HepG2 (cell line): ENCODE data around the gene UBAP1L. TPM values are rescaled to one million over a fixed set of nuclear protein-coding genes. Genes with fewer than 3 reads are reported as not detected.

Source experiments
- ATAC-seq: fragments of 200-7000 bp; cut with Tn5 transposase; 3 replicates; pipeline ENCODE4 v1.9.1; 2020; ENCODE audit warnings: mild to moderate bottlenecking, moderate library complexity
- BruUV-seq: library from RNA; stranded (reverse); fragments of 400-500 nt; replicated peaks from 2 replicates; lab custom pipeline; 2021; lab: Mats Ljungman, UMichigan
- CTCF ChIA-PET: fragments of 300-600 bp; formaldehyde crosslinking; extraction: SDS; loops from one replicate; lab custom pipeline; 2021; ENCODE audit warnings: low total read pairs, inconsistent platforms, low intra/inter-chr PET ratio; lab: Yijun Ruan, JAX
- POLR2A ChIA-PET: fragments of 350-600 bp; sonication (Branson Sonifier 250); formaldehyde crosslinking; loops from one replicate; lab custom pipeline; 2020; ENCODE audit warnings: antibody characterized with exemption, inconsistent platforms; lab: Yijun Ruan, JAX
- DNase-seq: peaks from one replicate; pipeline ENCODE4 v3.0.0-alpha.2; 2015; ENCODE audit warnings: low spot score
- FAIRE-seq: peaks from 3 replicates; lab custom pipeline; 2011; peaks lifted over from hg19 to GRCh38; lab: Jason Lieb, UNC
- H2AFZ ChIP-seq: one replicate; pipeline ENCODE4 v1.6.1; 2011; ENCODE audit warnings: low read length, inconsistent platforms
- H3K27ac ChIP-seq: fragments of 300-600 bp; 3 replicates; pipeline ENCODE4 v1.8.0; 2011; ENCODE audit warnings: mixed run types, mild to moderate bottlenecking, mixed read lengths, low read length, inconsistent platforms; ENCODE audit not compliant: insufficient read depth; ENCODE audit errors: extremely low read length
- H3K27me3 ChIP-seq, 2 experiments: fragments of 200-600 bp in 1 of 2; 2 replicates in 1 of 2; 3 replicates in 1 of 2; pipeline versions ENCODE4 v1.6.0 to v1.8.0; 2011; ENCODE audit warnings: low read length in 2 of 2, mild to moderate bottlenecking in 2 of 2, moderate library complexity in 2 of 2, inconsistent platforms in 1 of 2; ENCODE audit not compliant: insufficient read depth in 2 of 2, control insufficient read depth in 1 of 2
- H3K36me3 ChIP-seq, 2 experiments: fragments of 200-600 bp in 1 of 2; replicated peaks in 1 of 2; 2 replicates in 1 of 2; 3 replicates in 1 of 2; pipeline versions ENCODE4 v1.5.1 to v1.8.0; 2011; ENCODE audit warnings: low read length in 2 of 2, inconsistent platforms in 1 of 2; ENCODE audit not compliant: insufficient read depth in 2 of 2, control insufficient read depth in 1 of 2
- H3K4me1 ChIP-seq: 2 replicates; pipeline ENCODE4 v1.5.1; 2012; ENCODE audit warnings: low read length, inconsistent platforms; ENCODE audit not compliant: insufficient read depth
- H3K4me2 ChIP-seq: 2 replicates; pipeline ENCODE4 v1.6.0; 2011; ENCODE audit warnings: low read depth, low read length, inconsistent platforms
- H3K4me3 ChIP-seq, 3 experiments: fragments of 200-600 bp in 1 of 3; sonication (generic), shearing (Covaris generic) in 1 of 3; replicated peaks in 1 of 3; 2 replicates each; pipeline ENCODE4 v1.5.1; 2011 to 2016; ENCODE audit warnings: low read length in 3 of 3, inconsistent platforms in 2 of 3, low read depth in 2 of 3, mild to moderate bottlenecking in 2 of 3, control low read depth in 1 of 3, mixed read lengths in 1 of 3; ENCODE audit not compliant: insufficient read depth in 1 of 3
- H3K79me2 ChIP-seq: one replicate; pipeline ENCODE4 v1.6.1; 2011; ENCODE audit warnings: low read length, inconsistent platforms; ENCODE audit not compliant: insufficient read depth
- H3K9ac ChIP-seq: 2 replicates; pipeline ENCODE4 v1.6.0; 2011; ENCODE audit warnings: mild to moderate bottlenecking, low read depth, low read length, inconsistent platforms; ENCODE audit not compliant: insufficient read depth
- H3K9me3 ChIP-seq: 2 replicates; pipeline ENCODE4 v1.5.1; 2012; ENCODE audit warnings: mild to moderate bottlenecking, low read length
- H4K20me1 ChIP-seq: 2 replicates; pipeline ENCODE4 v1.6.0; 2011; ENCODE audit warnings: inconsistent platforms, mild to moderate bottlenecking, low read length, moderate library complexity; ENCODE audit not compliant: insufficient read depth
- CEBPG ChIP-seq: IDR thresholded peaks from 2 replicates; pipeline ENCODE4 v1.6.1; 2016
- CENPX ChIP-seq: sonication (generic); formaldehyde crosslinking; IDR thresholded peaks from 2 replicates; pipeline ENCODE4 v1.9.0; 2021; ENCODE audit warnings: mild to moderate bottlenecking, missing genetic modification reagents, moderate library complexity
- CERS6 ChIP-seq: sonication (generic); formaldehyde crosslinking; IDR thresholded peaks from 2 replicates; pipeline ENCODE4 v1.5.0; 2020; ENCODE audit warnings: missing genetic modification reagents
- DNMT3B ChIP-seq: conservative IDR thresholded peaks from 2 replicates; pipeline ENCODE4 v1.6.1; 2016; ENCODE audit warnings: missing biosample characterization, control low read depth
- FOXC1 ChIP-seq: sonication (generic); formaldehyde crosslinking; IDR thresholded peaks from 2 replicates; pipeline ENCODE4 v1.8.0; 2022; ENCODE audit warnings: mild to moderate bottlenecking, missing genetic modification reagents, borderline replicate concordance
- FOXK1 ChIP-seq: sonication (generic); formaldehyde crosslinking; IDR thresholded peaks from 2 replicates; pipeline ENCODE4 v1.4.0; 2020; ENCODE audit warnings: low read depth, missing genetic modification reagents, borderline replicate concordance
- HNRNPL ChIP-seq: fragments of 200-400 bp; formaldehyde crosslinking; IDR thresholded peaks from 2 replicates; pipeline ENCODE4 v1.6.1; 2017; ENCODE audit warnings: mild to moderate bottlenecking, low read depth, low read length
- HOXA5 ChIP-seq: sonication (generic); formaldehyde crosslinking; IDR thresholded peaks from 2 replicates; pipeline ENCODE4 v1.4.0; 2020; ENCODE audit warnings: missing genetic modification reagents
- MAFF ChIP-seq: IDR thresholded peaks from 2 replicates; pipeline ENCODE4 v1.6.1; 2011; ENCODE audit warnings: low read depth, low read length, improper control_type of control experiment
- MEIS1 ChIP-seq: sonication (generic); formaldehyde crosslinking; IDR thresholded peaks from 2 replicates; pipeline ENCODE4 v1.9.0; 2021; ENCODE audit warnings: mild to moderate bottlenecking, missing genetic modification reagents, moderate library complexity, borderline replicate concordance
- PPARG ChIP-seq: conservative IDR thresholded peaks from 2 replicates; pipeline ENCODE4 v1.6.1; 2016; ENCODE audit warnings: missing biosample characterization, missing genetic modification reagents
- SMARCC2 ChIP-seq: fragments of 450-650 bp; IDR thresholded peaks from 2 replicates; pipeline ENCODE4 v1.6.1; 2017; ENCODE audit warnings: antibody characterized with exemption, mild to moderate bottlenecking
- SMYD3 ChIP-seq: sonication (generic); formaldehyde crosslinking; IDR thresholded peaks from 2 replicates; pipeline ENCODE4 v1.8.1; 2023; ENCODE audit warnings: mild to moderate bottlenecking, missing genetic modification reagents
- SNAPC2 ChIP-seq: sonication (generic); formaldehyde crosslinking; IDR thresholded peaks from 2 replicates; pipeline ENCODE4 v1.8.1; 2022; ENCODE audit warnings: mild to moderate bottlenecking, missing genetic modification reagents
- ZNF124 ChIP-seq: sonication (generic); formaldehyde crosslinking; IDR thresholded peaks from 2 replicates; pipeline ENCODE4 v1.4.0; 2020; ENCODE audit warnings: missing genetic modification reagents
- ZNF292 ChIP-seq: sonication (generic); formaldehyde crosslinking; IDR thresholded peaks from 2 replicates; pipeline ENCODE4 v1.8.1; 2022; ENCODE audit warnings: mild to moderate bottlenecking, low read depth, missing genetic modification reagents, borderline replicate concordance
- ZNF354B ChIP-seq: sonication (generic); formaldehyde crosslinking; IDR thresholded peaks from 2 replicates; pipeline ENCODE4 v1.8.0; 2022; ENCODE audit warnings: mild to moderate bottlenecking, missing genetic modification reagents
- ZNF460 ChIP-seq: sonication (generic); formaldehyde crosslinking; IDR thresholded peaks from 2 replicates; pipeline ENCODE4 v1.5.1; 2020; ENCODE audit warnings: missing genetic modification reagents, mild to moderate bottlenecking, borderline replicate concordance
- ZNF589 ChIP-seq: sonication (generic); formaldehyde crosslinking; conservative IDR thresholded peaks from 2 replicates; pipeline ENCODE4 v1.8.0; 2022; ENCODE audit warnings: mild to moderate bottlenecking, moderate library complexity, missing genetic modification reagents
- ZNF766 ChIP-seq: sonication (generic); formaldehyde crosslinking; IDR thresholded peaks from 2 replicates; pipeline ENCODE4 v1.5.0; 2020; ENCODE audit warnings: missing genetic modification reagents, borderline replicate concordance
- ZNF775 ChIP-seq: sonication (generic); formaldehyde crosslinking; IDR thresholded peaks from 2 replicates; pipeline ENCODE4 v1.4.0; 2020; ENCODE audit warnings: missing genetic modification reagents, mild to moderate bottlenecking, moderate library complexity, borderline replicate concordance
- ZSCAN30 ChIP-seq: sonication (generic); formaldehyde crosslinking; IDR thresholded peaks from 2 replicates; pipeline ENCODE4 v1.5.0; 2020; ENCODE audit warnings: mild to moderate bottlenecking, missing genetic modification reagents
- WGBS: methylation state at CpG from one replicate; pipeline ENCODE4 v1.1.6; 2017; ENCODE audit warnings: low lambda C conversion rate; 5-methylcytosine and 5-hydroxymethylcytosine counted together
- in situ Hi-C: cut with HindIII; loops from 2 replicates; pipeline ENCODE4 v1.10.0; 2017; ENCODE audit warnings: low pct_unique_long_range_greater_than_20kb; ENCODE audit not compliant: extremely low pct_ligation_motif_present
- intact Hi-C: fragments of 100-400 bp; cut with micrococcal nuclease; formaldehyde crosslinking; loops from one replicate; pipeline ENCODE4 v1.10.0; 2022; ENCODE audit not compliant: unreplicated experiment
- polyA plus RNA-seq, 8 experiments: library from polyadenylated mRNA; depleted of rRNA in 3 of 8; stranded (reverse) in 7 of 8; unstranded in 1 of 8; fragments of >200 nt; fragmentation: Illumina TruSeq in 4 of 8; extraction: Trizol in 4 of 8; gene quantifications; 2 replicates each; pipeline versions ENCODE4 v1.2.1 to v1.2.3, GENCODE V29; 2011 to 2016; ENCODE audit warnings: low read depth in 4 of 8, missing spikeins in 1 of 8, mixed read lengths in 1 of 8; ENCODE audit not compliant: insufficient read depth in 1 of 8
- total RNA-seq, 5 experiments: library from RNA; depleted of rRNA; stranded (reverse); fragments of >200 nt; fragmentation: Illumina TruSeq; extraction: Trizol; gene quantifications; 2 replicates each; pipeline ENCODE4 v1.2.3, GENCODE V29; 2016; ENCODE audit warnings: low read depth in 1 of 5
- TF ChIP-seq, protein P1 (sequence below): IDR thresholded peaks from 2 replicates; pipeline ENCODE4 v1.4.0; 2020; ENCODE audit warnings: mild to moderate bottlenecking, missing genetic modification reagents

The UBAP1L gene
- total and polyA plus RNA-seq, 2 of the 13 experiments (the other 11 are each of a cell fraction or from before 2014, with no cell fraction given), result 0.86 to 1.4 TPM

- H3K36me3 ChIP-seq, result no peaks in the 10 kb centered on the region
- H3K9ac ChIP-seq, result no peak overlapping the region
- peak overlapping the region; percentile 89 for H3K4me2 ChIP-seq
- BruUV-seq, result no TSS peak
- ATAC-seq, result peak; percentile 36
- in situ Hi-C loops, result loop anchor here (5.0 to 10.0 kb wide), 2 partner anchors 34 to 52 kb away; no protein-coding TSS in a partner anchor
- H3K4me1 ChIP-seq, result peaks cover 90% of the 10 kb centered on the region
- CTCF ChIA-PET, result interaction anchor here (2.2 to 6.7 kb wide), 3 partner anchors 15 to 54 kb away, joined by 10 to 54 read pairs (median 34); no protein-coding TSS in a partner anchor
- H4K20me1 ChIP-seq, result no peaks in the 10 kb centered on the region
- no peaks in the 10 kb centered on the region for H3K9me3 ChIP-seq
- H2AFZ ChIP-seq, result no peak overlapping the region
- no CpG with 5 or more reads among the region's 6 CpGs for WGBS
- no peak for DNase-seq
- intact Hi-C loops, result loop anchor here (1.0 kb wide), 2 partner anchors 29 to 53 kb away; no protein-coding TSS in a partner anchor
- no peak overlapping the region; a peak in 1 of 6 replicates for H3K4me3 ChIP-seq
- H3K79me2 ChIP-seq, result no peaks in the 10 kb centered on the region
- H3K27me3 ChIP-seq, result peaks cover 0 to 16% of the 10 kb centered on the region in 2 experiments; a peak in 2 of 5 replicates
- H3K27ac ChIP-seq, result no peak overlapping the region
- FAIRE-seq, result no peak
- POLR2A ChIA-PET, result interaction anchor here (0.7 to 4.0 kb wide), 4 partner anchors 31 to 214 kb away, joined by 3 to 27 read pairs (median 6); partner anchors contain the start of gene CLPX
- no peak for TF ChIP-seq MEIS1 (CRISPR knock-in tag)
- TF ChIP-seq CENPX (CRISPR knock-in tag), result no peak
- TF ChIP-seq SMYD3 (CRISPR knock-in tag), result no peak
- TF ChIP-seq MAFF, result no peak
- TF ChIP-seq ZNF292 (CRISPR knock-in tag), result peak; percentile 26; the same call in 1 of the 2 replicates
- no peak for TF ChIP-seq ZNF460
- no peak for TF ChIP-seq ZSCAN30 (CRISPR knock-in tag)
- no peak for TF ChIP-seq SNAPC2 (CRISPR knock-in tag)
- no peak for TF ChIP-seq ZNF354B (CRISPR knock-in tag)
- TF ChIP-seq DNMT3B (CRISPR knock-in tag), result no peak
- TF ChIP-seq SMARCC2, result no peak
- no peak for TF ChIP-seq HNRNPL
- TF ChIP-seq, protein P1, sequence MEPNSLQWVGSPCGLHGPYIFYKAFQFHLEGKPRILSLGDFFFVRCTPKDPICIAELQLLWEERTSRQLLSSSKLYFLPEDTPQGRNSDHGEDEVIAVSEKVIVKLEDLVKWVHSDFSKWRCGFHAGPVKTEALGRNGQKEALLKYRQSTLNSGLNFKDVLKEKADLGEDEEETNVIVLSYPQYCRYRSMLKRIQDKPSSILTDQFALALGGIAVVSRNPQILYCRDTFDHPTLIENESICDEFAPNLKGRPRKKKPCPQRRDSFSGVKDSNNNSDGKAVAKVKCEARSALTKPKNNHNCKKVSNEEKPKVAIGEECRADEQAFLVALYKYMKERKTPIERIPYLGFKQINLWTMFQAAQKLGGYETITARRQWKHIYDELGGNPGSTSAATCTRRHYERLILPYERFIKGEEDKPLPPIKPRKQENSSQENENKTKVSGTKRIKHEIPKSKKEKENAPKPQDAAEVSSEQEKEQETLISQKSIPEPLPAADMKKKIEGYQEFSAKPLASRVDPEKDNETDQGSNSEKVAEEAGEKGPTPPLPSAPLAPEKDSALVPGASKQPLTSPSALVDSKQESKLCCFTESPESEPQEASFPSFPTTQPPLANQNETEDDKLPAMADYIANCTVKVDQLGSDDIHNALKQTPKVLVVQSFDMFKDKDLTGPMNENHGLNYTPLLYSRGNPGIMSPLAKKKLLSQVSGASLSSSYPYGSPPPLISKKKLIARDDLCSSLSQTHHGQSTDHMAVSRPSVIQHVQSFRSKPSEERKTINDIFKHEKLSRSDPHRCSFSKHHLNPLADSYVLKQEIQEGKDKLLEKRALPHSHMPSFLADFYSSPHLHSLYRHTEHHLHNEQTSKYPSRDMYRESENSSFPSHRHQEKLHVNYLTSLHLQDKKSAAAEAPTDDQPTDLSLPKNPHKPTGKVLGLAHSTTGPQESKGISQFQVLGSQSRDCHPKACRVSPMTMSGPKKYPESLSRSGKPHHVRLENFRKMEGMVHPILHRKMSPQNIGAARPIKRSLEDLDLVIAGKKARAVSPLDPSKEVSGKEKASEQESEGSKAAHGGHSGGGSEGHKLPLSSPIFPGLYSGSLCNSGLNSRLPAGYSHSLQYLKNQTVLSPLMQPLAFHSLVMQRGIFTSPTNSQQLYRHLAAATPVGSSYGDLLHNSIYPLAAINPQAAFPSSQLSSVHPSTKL, result no peak
- no peak for TF ChIP-seq CEBPG (CRISPR knock-in tag)
- 0 out of 2 replicates have a peak, but pooled peaks have one; percentile 60 for TF ChIP-seq FOXC1 (CRISPR knock-in tag)
- TF ChIP-seq PPARG (CRISPR knock-in tag), result no peak
- no peak for TF ChIP-seq FOXK1 (CRISPR knock-in tag)
- no peak for TF ChIP-seq ZNF766 (CRISPR knock-in tag)
- TF ChIP-seq ZNF124 (CRISPR knock-in tag), result no peak
- TF ChIP-seq HOXA5 (CRISPR knock-in tag), result no peak
- TF ChIP-seq CERS6 (CRISPR knock-in tag), result no peak
- TF ChIP-seq ZNF775, result no peak
- TF ChIP-seq ZNF589 (CRISPR knock-in tag), result no peak
Measured at GRCh38 chr15:65086680-65087111, 28.3 kb downstream of the UBAP1L start.
